Neural cell (in vitro differentiated cells): ENCODE results near the gene ZNF691. TPM values are rescaled to one million over a fixed set of nuclear protein-coding genes. Genes with fewer than 3 reads are reported as not detected.

ENCODE experiments used
- H2AFZ ChIP-seq: fragments of 200-600, 300-800 bp; sonication (generic), shearing (Covaris generic); 2 replicates; pipeline ENCODE4 v1.6.0; 2014; ENCODE audit warnings: low read depth, mild to moderate bottlenecking, antibody characterized with exemption, low read length, moderate library complexity
- H3F3A ChIP-seq: fragments of 200-600 bp; shearing (Covaris generic); 2 replicates; pipeline ENCODE4 v1.6.1; 2016; ENCODE audit warnings: mild to moderate bottlenecking, moderate library complexity, mixed read lengths, antibody characterized with exemption, low read length; ENCODE audit not compliant: insufficient read depth, poor library complexity, severe bottlenecking
- H3K27ac ChIP-seq: fragments of 200-600, 300-800 bp; sonication (generic), shearing (Covaris generic); 2 replicates; pipeline ENCODE4 v1.5.1; 2014; ENCODE audit warnings: mild to moderate bottlenecking, low read length, moderate library complexity
- H3K27me3 ChIP-seq: fragments of 300-800, 200-600 bp; sonication (generic), shearing (Covaris generic); 2 replicates; pipeline ENCODE4 v1.6.0; 2014; ENCODE audit warnings: mild to moderate bottlenecking, low read depth, low read length, moderate library complexity; ENCODE audit not compliant: insufficient read depth
- H3K36me3 ChIP-seq: fragments of 300-800, 200-600 bp; sonication (generic), shearing (Covaris generic); 2 replicates; pipeline ENCODE4 v1.5.1; 2014; ENCODE audit warnings: mild to moderate bottlenecking, antibody characterized with exemption, low read length, moderate library complexity; ENCODE audit not compliant: insufficient read depth
- H3K4me2 ChIP-seq: fragments of 300-800, 200-600 bp; sonication (generic), shearing (Covaris generic); 2 replicates; pipeline ENCODE4 v1.6.0; 2014; ENCODE audit warnings: mild to moderate bottlenecking, low read length
- H3K4me3 ChIP-seq: fragments of 300-800, 200-600 bp; sonication (generic), shearing (Covaris generic); 2 replicates; pipeline ENCODE4 v1.5.1; 2014; ENCODE audit warnings: mild to moderate bottlenecking, low read length, moderate library complexity
- H3K79me2 ChIP-seq: fragments of 200-600 bp; shearing (Covaris generic); replicated peaks from 2 replicates; pipeline ENCODE4 v1.6.0; 2014; ENCODE audit warnings: mild to moderate bottlenecking, low read length, moderate library complexity; ENCODE audit not compliant: insufficient read depth
- H3K9ac ChIP-seq: fragments of 300-800, 200-600 bp; sonication (generic), shearing (Covaris generic); 2 replicates; pipeline ENCODE4 v1.6.1; 2016; ENCODE audit warnings: mild to moderate bottlenecking, low read length, mixed read lengths
- H3K9me2 ChIP-seq: fragments of 200-600 bp; shearing (Covaris generic); 2 replicates; pipeline ENCODE4 v1.6.1; 2016; ENCODE audit warnings: mild to moderate bottlenecking, low read length, mixed read lengths; ENCODE audit not compliant: insufficient read depth
- H3K9me3 ChIP-seq: fragments of 200-600, 300-800 bp; sonication (generic), shearing (Covaris generic); 2 replicates; pipeline ENCODE4 v1.6.1; 2016; ENCODE audit warnings: mild to moderate bottlenecking, mixed run types, low read length, moderate library complexity, mixed read lengths
- H4K20me1 ChIP-seq: fragments of 200-600 bp; shearing (Covaris generic); 2 replicates; pipeline ENCODE4 v1.6.1; 2016; ENCODE audit warnings: mild to moderate bottlenecking, mixed run types; ENCODE audit not compliant: insufficient read depth
- EP300 ChIP-seq: fragments of 450-650 bp; conservative IDR thresholded peaks from 2 replicates; pipeline ENCODE4 v1.6.1; 2014; ENCODE audit warnings: antibody characterized with exemption, mild to moderate bottlenecking, moderate library complexity; ENCODE audit not compliant: poor library complexity, severe bottlenecking
- EZH2 ChIP-seq: fragments of 200-600, 300-800 bp; shearing (Covaris generic), sonication (generic); IDR thresholded peaks from 2 replicates; pipeline ENCODE4 v1.6.1; 2014; ENCODE audit warnings: antibody characterized with exemption, low read length, borderline replicate concordance, mild to moderate bottlenecking; ENCODE audit not compliant: insufficient read depth, poor library complexity, severe bottlenecking
- MXI1 ChIP-seq: fragments of 450-650 bp; conservative IDR thresholded peaks from 2 replicates; pipeline ENCODE4 v1.6.1; 2014; ENCODE audit warnings: antibody characterized with exemption, mild to moderate bottlenecking; ENCODE audit not compliant: poor library complexity, severe bottlenecking
- POLR2AphosphoS5 ChIP-seq: IDR thresholded peaks from 2 replicates; pipeline ENCODE4 v1.6.1; 2012
- RAD21 ChIP-seq: fragments of 450-650 bp; conservative IDR thresholded peaks from 2 replicates; pipeline ENCODE4 v1.6.1; 2014; ENCODE audit warnings: antibody characterized with exemption, mild to moderate bottlenecking, moderate library complexity
- SMC3 ChIP-seq: fragments of 450-650 bp; conservative IDR thresholded peaks from 2 replicates; pipeline ENCODE4 v1.6.1; 2014; ENCODE audit warnings: antibody characterized with exemption, mild to moderate bottlenecking, moderate library complexity; ENCODE audit not compliant: poor library complexity
- TAF1 ChIP-seq: IDR thresholded peaks from 2 replicates; pipeline ENCODE4 v1.6.1; 2012; ENCODE audit warnings: low read depth
- polyA plus RNA-seq: library from polyadenylated mRNA; depleted of rRNA; stranded (reverse); fragments of >200 nt; gene quantifications from 2 replicates; pipeline ENCODE4 v1.2.3, GENCODE V29; 2014
- TF ChIP-seq, protein P1 (sequence below): IDR thresholded peaks from 2 replicates; pipeline ENCODE4 v1.6.1; 2012; ENCODE audit warnings: borderline replicate concordance
- TF ChIP-seq, protein P2 (sequence below): fragments of 450-650 bp; IDR thresholded peaks from 2 replicates; pipeline ENCODE4 v1.5.1; 2014; ENCODE audit warnings: antibody characterized with exemption, mild to moderate bottlenecking, moderate library complexity; ENCODE audit not compliant: poor library complexity, severe bottlenecking

The ZNF691 gene
- polyA plus RNA-seq, 1 donor from 2014 or later, result 14.9 TPM

DNA sequence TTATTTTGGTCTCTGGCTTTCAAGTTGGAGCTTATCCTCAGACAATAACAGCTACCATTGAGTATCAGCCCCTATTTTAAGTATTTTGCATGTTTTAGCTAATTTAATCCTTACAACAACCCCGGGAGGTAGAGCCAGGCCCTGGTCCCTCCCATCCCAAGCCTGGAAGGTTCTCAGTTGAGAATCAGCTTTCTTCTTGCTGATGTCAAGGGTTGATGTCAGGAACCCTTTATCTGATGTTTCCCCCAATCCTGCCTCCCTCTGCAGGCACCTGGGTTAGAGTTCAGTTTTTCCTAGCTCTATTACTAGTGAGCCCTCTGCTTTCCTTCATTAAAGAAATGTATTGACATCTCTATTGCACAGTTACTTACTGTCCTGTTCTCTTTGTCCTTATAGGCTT, 25.6 kb upstream of the ZNF691 start:
- Histone ChIP-seq H3K4me2 (no peak overlapping the region), H3F3A (no peaks in the 10 kb centered on the region), H3K4me3 (no peak overlapping the region), H3K36me3 (no peaks in the 10 kb centered on the region), H3K9ac (no peak overlapping the region), H3K27ac (no peak overlapping the region), H3K27me3 (no peaks in the 10 kb centered on the region), H3K79me2 (peaks cover 7% of the 10 kb centered on the region), H3K9me3 (no peaks in the 10 kb centered on the region), H2AFZ (no peak overlapping the region), H3K9me2 (no peaks in the 10 kb centered on the region), H4K20me1 (no peaks in the 10 kb centered on the region)
- no peak for TF ChIP-seq MXI1
- TF ChIP-seq TAF1, result no peak
- TF ChIP-seq EP300, result no peak
- no peak for TF ChIP-seq POLR2AphosphoS5
- no peak for TF ChIP-seq SMC3
- TF ChIP-seq, protein P1, sequence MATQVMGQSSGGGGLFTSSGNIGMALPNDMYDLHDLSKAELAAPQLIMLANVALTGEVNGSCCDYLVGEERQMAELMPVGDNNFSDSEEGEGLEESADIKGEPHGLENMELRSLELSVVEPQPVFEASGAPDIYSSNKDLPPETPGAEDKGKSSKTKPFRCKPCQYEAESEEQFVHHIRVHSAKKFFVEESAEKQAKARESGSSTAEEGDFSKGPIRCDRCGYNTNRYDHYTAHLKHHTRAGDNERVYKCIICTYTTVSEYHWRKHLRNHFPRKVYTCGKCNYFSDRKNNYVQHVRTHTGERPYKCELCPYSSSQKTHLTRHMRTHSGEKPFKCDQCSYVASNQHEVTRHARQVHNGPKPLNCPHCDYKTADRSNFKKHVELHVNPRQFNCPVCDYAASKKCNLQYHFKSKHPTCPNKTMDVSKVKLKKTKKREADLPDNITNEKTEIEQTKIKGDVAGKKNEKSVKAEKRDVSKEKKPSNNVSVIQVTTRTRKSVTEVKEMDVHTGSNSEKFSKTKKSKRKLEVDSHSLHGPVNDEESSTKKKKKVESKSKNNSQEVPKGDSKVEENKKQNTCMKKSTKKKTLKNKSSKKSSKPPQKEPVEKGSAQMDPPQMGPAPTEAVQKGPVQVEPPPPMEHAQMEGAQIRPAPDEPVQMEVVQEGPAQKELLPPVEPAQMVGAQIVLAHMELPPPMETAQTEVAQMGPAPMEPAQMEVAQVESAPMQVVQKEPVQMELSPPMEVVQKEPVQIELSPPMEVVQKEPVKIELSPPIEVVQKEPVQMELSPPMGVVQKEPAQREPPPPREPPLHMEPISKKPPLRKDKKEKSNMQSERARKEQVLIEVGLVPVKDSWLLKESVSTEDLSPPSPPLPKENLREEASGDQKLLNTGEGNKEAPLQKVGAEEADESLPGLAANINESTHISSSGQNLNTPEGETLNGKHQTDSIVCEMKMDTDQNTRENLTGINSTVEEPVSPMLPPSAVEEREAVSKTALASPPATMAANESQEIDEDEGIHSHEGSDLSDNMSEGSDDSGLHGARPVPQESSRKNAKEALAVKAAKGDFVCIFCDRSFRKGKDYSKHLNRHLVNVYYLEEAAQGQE, result no peak
- TF ChIP-seq RAD21, result no peak

DNA sequence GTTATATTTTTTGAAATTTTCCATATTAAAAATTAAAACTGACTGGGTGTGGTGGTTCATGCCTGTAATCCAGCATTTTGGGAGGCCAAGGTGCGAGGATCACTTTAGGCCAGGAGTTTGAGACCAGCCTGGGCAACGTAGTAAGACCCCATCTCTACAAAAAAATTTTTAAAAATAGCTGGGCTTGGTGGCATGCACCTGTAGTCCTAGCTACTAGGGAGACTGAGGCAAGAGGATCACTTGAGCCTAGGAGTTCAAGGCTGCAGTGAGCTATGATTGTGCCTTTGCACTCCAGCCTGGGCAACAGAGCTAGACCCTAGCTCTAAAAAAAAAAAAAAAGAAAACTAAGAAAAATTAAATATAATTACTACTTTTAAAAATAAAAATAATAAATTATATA, 24.7 kb upstream of the ZNF691 start:
- H3K79me2 ChIP-seq, result no peaks in the 10 kb centered on the region
- no peaks in the 10 kb centered on the region for H3K9me3 ChIP-seq
- no peaks in the 10 kb centered on the region for H4K20me1 ChIP-seq
- H3K27ac ChIP-seq, result no peak overlapping the region
- no peak for TF ChIP-seq TAF1
- TF ChIP-seq SMC3, result no peak
- TF ChIP-seq, protein P2, sequence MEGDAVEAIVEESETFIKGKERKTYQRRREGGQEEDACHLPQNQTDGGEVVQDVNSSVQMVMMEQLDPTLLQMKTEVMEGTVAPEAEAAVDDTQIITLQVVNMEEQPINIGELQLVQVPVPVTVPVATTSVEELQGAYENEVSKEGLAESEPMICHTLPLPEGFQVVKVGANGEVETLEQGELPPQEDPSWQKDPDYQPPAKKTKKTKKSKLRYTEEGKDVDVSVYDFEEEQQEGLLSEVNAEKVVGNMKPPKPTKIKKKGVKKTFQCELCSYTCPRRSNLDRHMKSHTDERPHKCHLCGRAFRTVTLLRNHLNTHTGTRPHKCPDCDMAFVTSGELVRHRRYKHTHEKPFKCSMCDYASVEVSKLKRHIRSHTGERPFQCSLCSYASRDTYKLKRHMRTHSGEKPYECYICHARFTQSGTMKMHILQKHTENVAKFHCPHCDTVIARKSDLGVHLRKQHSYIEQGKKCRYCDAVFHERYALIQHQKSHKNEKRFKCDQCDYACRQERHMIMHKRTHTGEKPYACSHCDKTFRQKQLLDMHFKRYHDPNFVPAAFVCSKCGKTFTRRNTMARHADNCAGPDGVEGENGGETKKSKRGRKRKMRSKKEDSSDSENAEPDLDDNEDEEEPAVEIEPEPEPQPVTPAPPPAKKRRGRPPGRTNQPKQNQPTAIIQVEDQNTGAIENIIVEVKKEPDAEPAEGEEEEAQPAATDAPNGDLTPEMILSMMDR, result no peak
- TF ChIP-seq POLR2AphosphoS5, result no peak
- no peak for TF ChIP-seq RAD21
- TF ChIP-seq, protein P1, result no peak
- no peak for TF ChIP-seq EZH2
- TF ChIP-seq MXI1, result no peak
- no peak for TF ChIP-seq EP300
- H3K36me3 ChIP-seq, result no peaks in the 10 kb centered on the region
- no peak overlapping the region for H2AFZ ChIP-seq
- no peak overlapping the region for H3K4me2 ChIP-seq
- no peak overlapping the region for H3K9ac ChIP-seq
- no peak overlapping the region for H3K4me3 ChIP-seq
- H3K27me3 ChIP-seq, result no peaks in the 10 kb centered on the region
- H3K9me2 ChIP-seq, result no peaks in the 10 kb centered on the region
- H3F3A ChIP-seq, result no peaks in the 10 kb centered on the region
